Gastroesophageal sphincter (tissue), 3 donors: Measurements from ENCODE around the gene CTNNBL1.

Source experiments
- EP300 ChIP-seq: sonication (generic); formaldehyde crosslinking; IDR thresholded peaks from one replicate; pipeline ENCODE4 v1.6.1; 2017; ENCODE audit warnings: antibody characterized with exemption, mild to moderate bottlenecking
- POLR2A ChIP-seq, 2 donors: fragments of 450-650 bp; IDR thresholded peaks; one replicate each; pipeline ENCODE4 v1.6.1; 2017; ENCODE audit warnings: antibody characterized with exemption in 2 of 2, mild to moderate bottlenecking in 2 of 2, moderate library complexity in 1 of 2
- POLR2AphosphoS5 ChIP-seq: sonication (generic); formaldehyde crosslinking; IDR thresholded peaks from one replicate; pipeline ENCODE4 v1.6.1; 2017; ENCODE audit warnings: antibody characterized with exemption
- TF ChIP-seq, protein P1 (sequence below), 4 experiments: fragments of 200-600 bp in 2 of 4; fragments of 450-650 bp in 2 of 4; sonication (generic) in 1 of 4; IDR thresholded peaks; one replicate each; pipeline ENCODE4 v1.5.1; 2017 to 2019; ENCODE audit warnings: antibody characterized with exemption in 4 of 4, mild to moderate bottlenecking in 2 of 4, moderate library complexity in 2 of 4

DNA sequence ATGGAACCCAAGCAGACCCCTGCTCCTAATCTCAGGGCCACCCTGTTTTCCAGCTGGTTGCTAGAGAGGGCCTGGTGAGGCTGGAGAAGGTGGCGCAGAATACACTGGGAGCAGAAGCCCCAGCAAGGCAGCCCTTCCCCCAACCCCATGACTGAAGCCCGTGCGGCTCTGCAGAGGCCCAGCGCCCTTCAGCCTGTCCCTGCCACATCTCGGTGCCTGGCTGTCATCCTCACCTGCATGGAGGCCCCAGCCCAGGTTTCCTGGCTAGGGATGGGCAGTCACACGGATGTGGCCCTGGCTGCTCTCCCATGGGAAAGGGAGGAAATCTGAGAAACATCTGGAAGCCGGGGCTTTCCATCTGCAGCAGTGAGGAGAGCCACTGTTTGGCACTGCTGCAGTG lies 183.0 kb downstream of the CTNNBL1 start:
- TF ChIP-seq POLR2A (IDR thresholded peaks at IDR 0.05) (no peak), EP300 (no peak), POLR2AphosphoS5 (no peak)
- TF ChIP-seq, protein P1, sequence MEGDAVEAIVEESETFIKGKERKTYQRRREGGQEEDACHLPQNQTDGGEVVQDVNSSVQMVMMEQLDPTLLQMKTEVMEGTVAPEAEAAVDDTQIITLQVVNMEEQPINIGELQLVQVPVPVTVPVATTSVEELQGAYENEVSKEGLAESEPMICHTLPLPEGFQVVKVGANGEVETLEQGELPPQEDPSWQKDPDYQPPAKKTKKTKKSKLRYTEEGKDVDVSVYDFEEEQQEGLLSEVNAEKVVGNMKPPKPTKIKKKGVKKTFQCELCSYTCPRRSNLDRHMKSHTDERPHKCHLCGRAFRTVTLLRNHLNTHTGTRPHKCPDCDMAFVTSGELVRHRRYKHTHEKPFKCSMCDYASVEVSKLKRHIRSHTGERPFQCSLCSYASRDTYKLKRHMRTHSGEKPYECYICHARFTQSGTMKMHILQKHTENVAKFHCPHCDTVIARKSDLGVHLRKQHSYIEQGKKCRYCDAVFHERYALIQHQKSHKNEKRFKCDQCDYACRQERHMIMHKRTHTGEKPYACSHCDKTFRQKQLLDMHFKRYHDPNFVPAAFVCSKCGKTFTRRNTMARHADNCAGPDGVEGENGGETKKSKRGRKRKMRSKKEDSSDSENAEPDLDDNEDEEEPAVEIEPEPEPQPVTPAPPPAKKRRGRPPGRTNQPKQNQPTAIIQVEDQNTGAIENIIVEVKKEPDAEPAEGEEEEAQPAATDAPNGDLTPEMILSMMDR (IDR thresholded peaks at IDR 0.05) = no peak
